Measurements from ENCODE around the gene CD53. TPM values are rescaled to one million over a fixed set of nuclear protein-coding genes. Genes with fewer than 3 reads are reported as not detected.

The CD53 gene
- total RNA-seq, 1 experiment from 2014 or later = 0.96 TPM

Other genes starting within 250 kb of the CD53 start
- 0.07 TPM for gene KCNA3, start 198.2 kb upstream of the CD53 start, total RNA-seq (2021; ENCODE audit: unreplicated experiment)
- gene LRIF1, start 90.8 kb downstream of the CD53 start, total RNA-seq (2021; ENCODE audit: unreplicated experiment) = 21.8 TPM

Data from HCT116 (cell line).